ENCODE data around the gene NAV2.

DNA sequence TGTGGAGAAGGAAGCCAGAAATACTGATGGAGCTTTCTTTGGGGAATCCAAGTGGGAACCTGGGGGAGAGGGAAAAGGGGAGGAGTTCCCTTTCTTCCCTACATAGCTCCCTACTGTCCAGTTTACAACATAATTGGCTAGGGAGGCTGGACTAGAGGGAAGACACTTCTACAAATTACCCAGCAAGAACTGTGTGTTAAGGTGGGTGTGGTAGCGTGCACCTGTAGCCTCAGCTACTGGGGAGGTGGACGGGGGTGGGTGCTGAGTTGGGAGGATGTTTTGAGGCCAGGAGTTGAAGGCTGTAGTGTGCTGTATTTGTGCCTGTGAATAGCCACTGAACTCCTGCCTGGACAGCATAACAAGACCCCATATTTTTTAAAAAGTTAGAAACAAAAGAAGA lies 74.0 kb downstream of the NAV2 start:
- no peak for TF ChIP-seq POLR2A (IDR thresholded peaks at IDR 0.05)
- TF ChIP-seq, protein P1, sequence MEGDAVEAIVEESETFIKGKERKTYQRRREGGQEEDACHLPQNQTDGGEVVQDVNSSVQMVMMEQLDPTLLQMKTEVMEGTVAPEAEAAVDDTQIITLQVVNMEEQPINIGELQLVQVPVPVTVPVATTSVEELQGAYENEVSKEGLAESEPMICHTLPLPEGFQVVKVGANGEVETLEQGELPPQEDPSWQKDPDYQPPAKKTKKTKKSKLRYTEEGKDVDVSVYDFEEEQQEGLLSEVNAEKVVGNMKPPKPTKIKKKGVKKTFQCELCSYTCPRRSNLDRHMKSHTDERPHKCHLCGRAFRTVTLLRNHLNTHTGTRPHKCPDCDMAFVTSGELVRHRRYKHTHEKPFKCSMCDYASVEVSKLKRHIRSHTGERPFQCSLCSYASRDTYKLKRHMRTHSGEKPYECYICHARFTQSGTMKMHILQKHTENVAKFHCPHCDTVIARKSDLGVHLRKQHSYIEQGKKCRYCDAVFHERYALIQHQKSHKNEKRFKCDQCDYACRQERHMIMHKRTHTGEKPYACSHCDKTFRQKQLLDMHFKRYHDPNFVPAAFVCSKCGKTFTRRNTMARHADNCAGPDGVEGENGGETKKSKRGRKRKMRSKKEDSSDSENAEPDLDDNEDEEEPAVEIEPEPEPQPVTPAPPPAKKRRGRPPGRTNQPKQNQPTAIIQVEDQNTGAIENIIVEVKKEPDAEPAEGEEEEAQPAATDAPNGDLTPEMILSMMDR (IDR thresholded peaks at IDR 0.05): no peak
- no peak for TF ChIP-seq POLR2AphosphoS5 (IDR thresholded peaks at IDR 0.05)

Data from transverse colon (tissue), 4 donors.